Measurements from ENCODE around the gene PLXNB2. TPM values are rescaled to one million over a fixed set of nuclear protein-coding genes. Genes with fewer than 3 reads are reported as not detected.

The PLXNB2 gene
- total RNA-seq, 1 donor from 2014 or later: 256 TPM

- Histone ChIP-seq H3K36me3 (no peaks in the 10 kb centered on the region), H3K4me3 (no peak overlapping the region), H3K27ac (peak overlapping the region; percentile 62), H3K9me3 (no peaks in the 10 kb centered on the region), H3K4me1 (peaks cover 97% of the 10 kb centered on the region), H3K27me3 (ENCODE audit: low read depth) (no peaks in the 10 kb centered on the region)
- intact Hi-C loops (cut with DNase I): no loop called here
- TF ChIP-seq, protein P1, sequence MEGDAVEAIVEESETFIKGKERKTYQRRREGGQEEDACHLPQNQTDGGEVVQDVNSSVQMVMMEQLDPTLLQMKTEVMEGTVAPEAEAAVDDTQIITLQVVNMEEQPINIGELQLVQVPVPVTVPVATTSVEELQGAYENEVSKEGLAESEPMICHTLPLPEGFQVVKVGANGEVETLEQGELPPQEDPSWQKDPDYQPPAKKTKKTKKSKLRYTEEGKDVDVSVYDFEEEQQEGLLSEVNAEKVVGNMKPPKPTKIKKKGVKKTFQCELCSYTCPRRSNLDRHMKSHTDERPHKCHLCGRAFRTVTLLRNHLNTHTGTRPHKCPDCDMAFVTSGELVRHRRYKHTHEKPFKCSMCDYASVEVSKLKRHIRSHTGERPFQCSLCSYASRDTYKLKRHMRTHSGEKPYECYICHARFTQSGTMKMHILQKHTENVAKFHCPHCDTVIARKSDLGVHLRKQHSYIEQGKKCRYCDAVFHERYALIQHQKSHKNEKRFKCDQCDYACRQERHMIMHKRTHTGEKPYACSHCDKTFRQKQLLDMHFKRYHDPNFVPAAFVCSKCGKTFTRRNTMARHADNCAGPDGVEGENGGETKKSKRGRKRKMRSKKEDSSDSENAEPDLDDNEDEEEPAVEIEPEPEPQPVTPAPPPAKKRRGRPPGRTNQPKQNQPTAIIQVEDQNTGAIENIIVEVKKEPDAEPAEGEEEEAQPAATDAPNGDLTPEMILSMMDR (IDR thresholded peaks at IDR 0.05): no peak
- ATAC-seq (no peak), DNase-seq (no peak)
These were observed 9.8 kb downstream of the PLXNB2 start for GRCh38 chr22:50297510-50298265.

DNA sequence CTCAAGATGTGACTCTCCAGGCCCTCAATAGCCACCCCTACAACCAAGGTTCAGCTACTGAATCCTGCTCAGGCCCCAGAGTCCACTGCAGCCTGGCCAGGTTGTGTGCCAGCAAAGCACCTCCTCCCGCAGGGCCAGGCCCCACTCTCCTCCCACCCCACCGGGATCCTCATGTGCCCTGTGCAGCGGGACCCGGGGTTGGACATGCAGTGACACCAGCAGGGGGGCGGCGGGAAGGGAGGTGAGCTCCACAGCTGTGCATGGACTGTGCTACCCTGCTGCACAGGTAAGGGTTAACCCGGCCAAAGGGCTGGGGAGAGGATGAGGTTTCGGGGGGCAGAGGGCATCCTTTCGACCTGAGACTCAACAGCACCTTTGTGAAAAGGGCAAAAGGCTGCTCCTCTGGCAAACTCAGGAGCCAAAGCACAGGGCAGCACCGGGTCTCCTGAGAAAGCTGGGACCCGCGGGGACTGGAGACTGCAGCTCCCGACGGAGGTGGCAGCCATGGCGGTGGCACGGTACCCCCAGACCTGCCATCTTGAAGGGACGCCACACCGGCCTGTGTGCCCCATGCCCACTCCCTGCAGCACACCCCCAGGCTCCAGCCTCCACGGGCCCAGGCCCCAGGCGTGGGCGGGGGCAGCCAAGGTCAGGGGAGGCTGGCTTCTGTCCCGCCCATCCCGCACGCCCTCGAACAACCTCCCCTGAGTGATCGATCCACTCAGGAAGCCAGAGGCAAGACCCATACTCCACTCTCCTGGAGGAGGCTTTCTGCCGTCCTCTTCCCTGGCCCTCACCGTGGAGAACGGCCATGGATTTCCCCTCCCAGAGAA, 10.6 kb downstream of the PLXNB2 start:
- no peaks in the 10 kb centered on the region for H3K36me3 ChIP-seq
- peak overlapping the region; percentile 62 for H3K27ac ChIP-seq
- DNase-seq: no peak
- intact Hi-C loops (cut with DNase I): no loop called here
- no peaks in the 10 kb centered on the region for H3K9me3 ChIP-seq
- H3K4me1 ChIP-seq: peaks cover 97% of the 10 kb centered on the region
- no peaks in the 10 kb centered on the region for H3K27me3 ChIP-seq (ENCODE audit: low read depth)
- no peak overlapping the region for H3K4me3 ChIP-seq
- TF ChIP-seq, protein P1 (IDR thresholded peaks at IDR 0.05): no peak
- ATAC-seq: no peak

DNA sequence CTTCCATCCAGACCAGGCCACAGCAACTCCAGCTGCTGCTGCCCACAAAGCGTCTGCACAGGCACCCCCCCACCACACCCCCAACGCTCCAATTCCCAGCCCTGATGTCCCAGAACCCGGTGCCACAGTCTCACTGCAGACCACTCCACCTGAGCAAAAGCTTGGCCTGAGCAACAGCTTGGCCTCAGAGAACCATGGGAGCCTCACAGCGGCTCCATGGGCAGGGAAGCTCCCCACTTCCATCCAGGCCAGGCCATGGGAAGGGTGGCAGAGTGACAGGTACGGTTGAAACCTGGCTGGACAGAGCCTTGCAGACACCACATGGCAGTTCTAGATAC, 13.2 kb downstream of the PLXNB2 start:
- Histone ChIP-seq H3K27me3 (ENCODE audit: low read depth) (no peaks in the 10 kb centered on the region), H3K27ac (peak overlapping the region; percentile 92), H3K4me3 (peak overlapping the region; percentile 46), H3K9me3 (no peaks in the 10 kb centered on the region), H3K4me1 (peaks cover 84% of the 10 kb centered on the region), H3K36me3 (peaks cover 23% of the 10 kb centered on the region)
- intact Hi-C loops (cut with DNase I): no loop called here
- DNase-seq: no peak
- no peak for ATAC-seq
- TF ChIP-seq, protein P1 (IDR thresholded peaks at IDR 0.05): no peak

DNA sequence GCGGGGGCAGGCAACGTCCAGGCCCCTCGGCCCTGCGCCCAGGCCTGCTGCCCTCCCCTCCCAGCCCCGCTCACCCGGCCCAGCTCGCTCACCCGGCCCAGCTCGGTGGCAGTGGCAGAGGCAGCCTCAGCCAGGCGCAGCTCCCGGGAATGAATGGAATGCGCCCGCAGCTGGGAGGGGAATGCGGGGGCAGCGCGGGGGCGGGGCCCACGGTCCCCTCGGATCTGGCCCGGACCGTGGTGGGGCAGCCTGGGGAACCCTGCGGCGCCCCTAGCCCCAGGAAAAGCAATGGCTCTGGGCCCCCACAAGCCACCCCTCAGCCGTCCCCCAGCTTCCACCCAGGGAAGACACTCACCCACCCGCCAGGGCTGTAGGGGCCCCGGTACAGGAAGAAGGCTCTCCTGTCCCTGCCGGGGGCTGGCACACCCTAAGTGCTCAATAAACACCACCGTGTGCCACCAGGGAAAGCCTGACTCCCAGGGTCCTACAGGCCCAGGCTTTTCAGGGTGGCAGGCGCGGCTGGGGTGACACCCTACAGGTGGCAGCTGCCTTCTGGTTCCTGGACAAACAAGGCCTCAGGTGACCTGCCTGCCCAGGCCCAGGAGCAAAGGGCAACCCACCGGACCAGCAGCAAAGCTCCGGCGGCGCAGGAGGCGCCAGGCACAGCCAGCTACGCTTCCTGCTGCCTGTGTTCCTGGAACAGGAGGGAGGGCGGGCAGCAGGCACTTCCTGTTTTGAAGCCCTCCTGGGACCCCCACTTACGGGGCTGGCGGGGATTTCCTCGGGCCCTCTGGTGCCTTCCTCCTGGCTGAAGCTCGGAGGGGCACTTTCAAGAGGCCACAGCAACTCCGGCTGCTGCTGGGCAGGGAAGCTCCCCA, 13.8 kb downstream of the PLXNB2 start:
- intact Hi-C loops (cut with DNase I): no loop called here
- DNase-seq: peak; percentile 88
- H3K4me1 ChIP-seq: peaks cover 78% of the 10 kb centered on the region

More for the DNA sequence above, 13.8 kb downstream of the PLXNB2 start:
- peak; percentile 89 to 91 for ATAC-seq
- H3K27me3 ChIP-seq (ENCODE audit: low read depth): no peaks in the 10 kb centered on the region
- H3K27ac ChIP-seq: peak overlapping the region; percentile 92
- H3K9me3 ChIP-seq: no peaks in the 10 kb centered on the region
- peaks cover 29% of the 10 kb centered on the region for H3K36me3 ChIP-seq
- TF ChIP-seq, protein P1 (IDR thresholded peaks at IDR 0.05): no peak
- peak overlapping the region; percentile 46 for H3K4me3 ChIP-seq
